Renal cortex interstitium (tissue), 11 donors: ENCODE results near the gene C3orf22. TPM values are rescaled to one million over a fixed set of nuclear protein-coding genes. Genes with fewer than 3 reads are reported as not detected.

Experiments used
- DNase-seq, 11 donors: peaks; one replicate each; pipeline ENCODE4 v3.0.0-alpha.2; 2013; ENCODE audit warnings: low read depth in 9 of 11, low spot score in 4 of 11; ENCODE audit errors: extremely low read depth in 1 of 11
- polyA plus RNA-seq, 3 donors: library from polyadenylated mRNA; unstranded; fragments of 120-200 nt; gene quantifications; one replicate each; pipeline ENCODE4 v1.2.1, GENCODE V29; 2013; ENCODE audit not compliant: insufficient read length in 3 of 3

The C3orf22 gene
- polyA plus RNA-seq, 3 donors: 0.09 to 0.17 TPM; not detected in 1

- DNase-seq: no peak
These were observed 39.0 kb downstream of the C3orf22 start for GRCh38 chr3:126519506-126520455.

GRCh38 chr3:126518779-126519177 is 40.0 kb downstream of the C3orf22 start:
- no peak for DNase-seq

- DNase-seq: no peak
These were observed 40.5 kb downstream of the C3orf22 start for GRCh38 chr3:126517986-126518778.

- no peak for DNase-seq
These were observed 41.3 kb downstream of the C3orf22 start, which contains the start of gene UROC1 for GRCh38 chr3:126517291-126517951. Gene UROC1 (minus strand): TSS chr3:126517773. CDS start chr3:126517719, 54 bp downstream.

DNA sequence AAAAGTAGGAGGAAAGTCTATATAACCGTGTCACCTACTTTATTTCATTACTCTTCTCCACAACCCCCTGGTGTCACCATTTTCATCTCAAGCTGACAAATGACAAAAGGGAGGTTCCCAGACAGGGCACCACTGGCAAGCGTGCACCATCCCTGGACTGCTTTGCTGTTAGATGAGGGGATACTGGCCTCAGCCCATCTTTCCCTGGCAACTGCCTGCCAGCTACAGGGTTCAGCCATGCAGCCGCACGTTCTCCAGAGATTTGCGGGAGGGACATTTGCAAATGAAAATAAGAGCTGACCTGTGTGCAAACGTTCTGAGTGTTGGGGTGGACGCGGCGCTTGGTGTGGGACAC is 41.8 kb downstream of the C3orf22 start:
- DNase-seq: no peak

- DNase-seq: no peak
These were observed 42.4 kb downstream of the C3orf22 start for GRCh38 chr3:126516152-126516935.

DNA sequence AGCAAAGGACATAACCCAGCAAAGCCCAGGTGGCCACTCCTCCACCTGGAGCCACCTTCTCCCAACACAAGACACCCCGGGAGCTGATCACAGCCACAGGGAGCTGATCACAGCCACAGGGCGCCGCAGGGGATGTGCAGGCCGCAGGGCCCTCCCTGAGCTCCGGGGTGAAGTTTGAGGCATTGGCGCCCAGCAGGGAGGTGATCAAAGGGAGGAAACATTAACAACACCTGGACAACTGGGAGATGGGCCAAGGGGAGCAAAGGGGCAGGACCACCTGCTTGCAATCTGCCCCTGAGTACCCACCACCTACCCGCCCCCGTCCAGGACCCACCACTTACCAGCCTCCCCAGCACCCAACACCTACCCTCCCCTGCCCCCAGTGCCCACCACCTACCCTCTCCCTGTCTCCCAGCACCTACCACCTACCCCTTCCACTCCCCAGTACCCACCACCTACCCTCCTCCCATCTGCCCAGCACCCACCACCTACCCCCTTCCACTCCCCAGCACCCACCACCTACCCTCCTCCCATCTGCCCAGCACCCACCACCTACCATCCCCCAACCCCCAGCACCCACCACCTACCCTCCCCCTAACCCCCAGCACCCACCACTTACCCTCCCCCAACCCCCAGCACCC is 43.5 kb downstream of the C3orf22 start:
- DNase-seq: no peak

GRCh38 chr3:126514161-126514560 is 44.6 kb downstream of the C3orf22 start:
- DNase-seq: no peak

DNA sequence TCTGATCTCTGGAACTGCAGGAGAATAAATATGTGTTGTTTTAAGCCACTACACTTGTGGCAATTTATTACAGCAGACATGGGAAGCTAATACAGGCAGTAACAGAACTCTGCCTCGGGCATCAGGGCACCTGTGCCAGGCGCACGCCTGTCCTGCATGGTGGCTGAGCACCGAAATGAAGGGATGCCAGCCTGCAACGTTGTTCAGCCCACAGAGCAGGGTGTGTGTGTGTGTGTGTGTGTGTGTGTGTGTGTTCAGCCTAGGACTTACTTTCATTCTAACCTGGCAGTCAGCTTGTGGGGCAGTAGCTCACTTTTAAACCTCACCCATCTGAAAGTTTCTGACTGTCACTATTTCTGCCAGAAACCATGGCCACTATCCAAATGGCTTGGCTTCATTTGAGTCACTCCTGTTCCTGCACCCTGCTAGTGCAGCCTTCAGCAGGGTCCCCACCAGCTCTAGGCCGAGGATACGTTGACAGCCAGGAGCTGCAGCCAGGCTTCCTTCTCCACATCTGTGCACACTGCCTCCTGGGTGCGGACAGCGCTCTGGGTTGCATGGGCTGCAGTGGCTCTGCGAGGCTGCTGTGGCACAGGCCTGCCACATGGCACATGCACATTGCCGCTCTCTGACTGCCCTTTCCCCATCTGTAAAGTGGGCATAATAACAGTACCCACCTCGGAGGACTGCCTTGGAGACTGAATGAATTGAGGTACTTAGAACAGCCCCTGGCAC is 45.6 kb downstream of the C3orf22 start:
- DNase-seq: no peak

DNA sequence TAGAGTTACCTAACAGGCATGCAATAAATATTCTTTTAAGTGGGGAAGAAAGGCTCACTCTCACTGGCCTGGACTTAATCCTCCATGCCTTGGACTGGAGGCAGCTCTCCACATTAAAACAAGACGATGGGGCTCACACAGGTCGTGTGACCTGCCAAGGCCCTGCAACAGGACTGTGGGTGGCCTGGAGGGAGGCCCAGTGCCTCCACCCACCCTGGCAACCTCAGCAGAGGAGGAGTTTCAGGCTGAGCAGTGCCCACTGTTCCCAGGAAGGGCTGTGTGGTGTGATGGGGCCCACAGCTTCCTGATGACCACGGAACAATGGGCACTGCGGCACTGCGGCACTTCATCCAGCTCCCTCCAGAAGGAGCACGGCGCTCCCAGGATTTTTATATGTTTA is 46.7 kb downstream of the C3orf22 start:
- DNase-seq: no peak

DNA sequence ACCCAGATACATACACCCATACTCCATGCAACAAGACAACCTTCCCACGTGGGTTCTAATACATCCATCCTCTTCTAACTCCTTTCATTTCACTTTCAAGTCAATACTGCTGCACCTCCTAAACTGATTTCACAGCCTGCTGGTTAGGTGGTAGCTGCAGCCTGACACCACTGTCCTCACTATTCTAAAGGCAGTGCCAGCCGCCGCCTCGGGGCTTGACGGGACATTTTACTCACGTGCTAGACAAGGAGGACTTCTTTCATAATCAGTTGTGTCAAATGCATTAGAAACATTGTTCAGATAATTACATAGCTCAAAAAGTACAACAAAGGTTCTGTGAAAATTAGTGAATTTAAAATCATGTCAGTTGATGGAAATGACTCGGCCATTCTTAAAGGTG is 47.4 kb downstream of the C3orf22 start:
- DNase-seq: no peak

- no peak for DNase-seq
These were observed 48.3 kb downstream of the C3orf22 start for GRCh38 chr3:126510308-126510910.

- DNase-seq: no peak
These were observed 49.0 kb downstream of the C3orf22 start for GRCh38 chr3:126509597-126510307.

GRCh38 chr3:126508564-126508964 is 50.2 kb downstream of the C3orf22 start:
- DNase-seq: no peak

DNA sequence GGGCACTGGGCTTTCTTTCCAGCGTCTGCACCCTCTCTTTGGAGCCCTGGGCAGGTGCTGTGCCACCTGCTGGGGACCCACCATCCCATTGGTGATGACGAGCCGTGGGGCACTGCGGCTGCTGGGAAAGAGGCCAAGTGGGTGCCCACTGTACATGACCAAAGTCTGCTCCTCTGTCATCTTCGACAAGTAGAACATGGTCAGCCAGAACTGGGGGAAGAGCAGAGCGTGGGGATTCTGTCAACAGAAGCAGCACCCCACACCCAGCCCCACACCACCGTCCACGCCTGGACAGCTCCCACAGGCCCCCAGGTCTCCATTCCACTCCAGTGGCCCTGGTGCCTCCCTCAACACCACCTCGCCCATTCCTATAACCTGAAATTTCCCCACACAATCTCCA is 50.8 kb downstream of the C3orf22 start:
- DNase-seq: no peak

- DNase-seq: no peak
These were observed 55.0 kb downstream of the C3orf22 start for GRCh38 chr3:126503701-126504100.

- no peak for DNase-seq
These were observed 56.1 kb downstream of the C3orf22 start for GRCh38 chr3:126502656-126503055.
